CD14-positive monocyte (primary cell): Measurements from ENCODE around the gene RLF. TPM values are rescaled to one million over a fixed set of nuclear protein-coding genes. Genes with fewer than 3 reads are reported as not detected.

Experiments
- DNase-seq, 3 donors: peaks; one replicate each; pipeline ENCODE4 v3.0.0-alpha.2; 2011 to 2022
- H2AFZ ChIP-seq: 2 replicates; pipeline ENCODE4 v1.6.0; 2012; ENCODE audit warnings: mild to moderate bottlenecking, low read depth, low read length, inconsistent platforms; ENCODE audit not compliant: insufficient read depth, poor library complexity, severe bottlenecking
- H3K27ac ChIP-seq, 2 donors: 1 replicate in 1 of 2; 2 replicates in 1 of 2; pipeline ENCODE4 v1.5.1; 2012 to 2013; ENCODE audit warnings: low read length in 2 of 2, control low read depth in 1 of 2, inconsistent platforms in 1 of 2, low read depth in 1 of 2, mild to moderate bottlenecking in 1 of 2
- H3K27me3 ChIP-seq, 2 donors: one replicate each; pipeline versions ENCODE4 v1.6.0 to v1.6.1; 2011 to 2013; ENCODE audit warnings: low read length in 2 of 2; ENCODE audit not compliant: control insufficient read depth in 2 of 2, insufficient read depth in 2 of 2
- H3K36me3 ChIP-seq, 2 donors: replicated peaks in 1 of 2; 1 replicate in 1 of 2; 2 replicates in 1 of 2; pipeline versions ENCODE4 v1.5.1 to v1.6.1; 2012 to 2013; ENCODE audit warnings: low read length in 2 of 2, control low read depth in 1 of 2, inconsistent platforms in 1 of 2, mild to moderate bottlenecking in 1 of 2; ENCODE audit not compliant: insufficient read depth in 2 of 2, control insufficient read depth in 1 of 2
- H3K4me1 ChIP-seq, 2 donors: 1 replicate in 1 of 2; 2 replicates in 1 of 2; pipeline versions ENCODE4 v1.5.1 to v1.6.1; 2012 to 2013; ENCODE audit warnings: low read length in 2 of 2, control low read depth in 1 of 2, inconsistent platforms in 1 of 2, mild to moderate bottlenecking in 1 of 2, moderate library complexity in 1 of 2; ENCODE audit not compliant: insufficient read depth in 2 of 2, control insufficient read depth in 1 of 2
- H3K4me2 ChIP-seq: replicated peaks from 2 replicates; pipeline ENCODE3; 2012; ENCODE audit warnings: low read length, moderate library complexity, mild to moderate bottlenecking; ENCODE audit not compliant: poor library complexity, severe bottlenecking; ENCODE audit errors: extremely low read depth
- H3K4me3 ChIP-seq, 3 experiments: fragments of 200-600 bp in 1 of 3; sonication (generic) in 1 of 3; replicated peaks in 1 of 3; 1 replicate in 2 of 3; 2 replicates in 1 of 3; pipeline ENCODE4 v1.5.1; 2011 to 2013; ENCODE audit warnings: low read length in 3 of 3, mild to moderate bottlenecking in 3 of 3, control low read depth in 2 of 3, low read depth in 2 of 3, inconsistent platforms in 1 of 3, moderate library complexity in 1 of 3
- H3K79me2 ChIP-seq: 2 replicates; pipeline ENCODE4 v1.6.0; 2012; ENCODE audit warnings: mild to moderate bottlenecking, control low read depth, inconsistent platforms, low read length, moderate library complexity; ENCODE audit not compliant: insufficient read depth
- H3K9ac ChIP-seq: 2 replicates; pipeline ENCODE4 v1.6.0; 2017; ENCODE audit warnings: low read length, mild to moderate bottlenecking; ENCODE audit not compliant: insufficient read depth, poor library complexity, severe bottlenecking
- H3K9me3 ChIP-seq, 2 donors: replicated peaks in 1 of 2; 1 replicate in 1 of 2; 2 replicates in 1 of 2; pipeline versions ENCODE4 v1.5.1 to v1.6.1; 2012 to 2013; ENCODE audit warnings: low read length in 2 of 2, control low read depth in 1 of 2; ENCODE audit not compliant: control insufficient read depth in 1 of 2, insufficient read depth in 1 of 2
- H4K20me1 ChIP-seq: 2 replicates; pipeline ENCODE4 v1.6.0; 2012; ENCODE audit warnings: mild to moderate bottlenecking, low read length, control low read depth, moderate library complexity; ENCODE audit not compliant: insufficient read depth
- H3K27ac Mint-ChIP-seq, 7 donors: one replicate each; pipeline ENCODE4 v1.8.0; 2020; ENCODE audit warnings: mild to moderate bottlenecking in 7 of 7, mixed read lengths in 7 of 7, moderate library complexity in 6 of 7, inconsistent platforms in 2 of 7
- H3K27me3 Mint-ChIP-seq, 3 donors: one replicate each; pipeline ENCODE4 v1.8.0; 2021 to 2022; ENCODE audit warnings: low read depth in 3 of 3, mild to moderate bottlenecking in 3 of 3, mixed read lengths in 3 of 3, moderate library complexity in 3 of 3, inconsistent platforms in 1 of 3
- H3K36me3 Mint-ChIP-seq, 2 donors: one replicate each; pipeline ENCODE4 v1.8.0; 2020; ENCODE audit warnings: mixed read lengths in 2 of 2, inconsistent platforms in 1 of 2, mild to moderate bottlenecking in 1 of 2
- H3K4me1 Mint-ChIP-seq: one replicate; pipeline ENCODE4 v1.8.0; 2020; ENCODE audit warnings: mild to moderate bottlenecking, mixed read lengths
- H3K4me3 Mint-ChIP-seq, 2 donors: one replicate each; pipeline ENCODE4 v1.8.0; 2020; ENCODE audit warnings: mild to moderate bottlenecking in 2 of 2, mixed read lengths in 2 of 2, moderate library complexity in 1 of 2
- H3K9me3 Mint-ChIP-seq, 7 donors: one replicate each; pipeline ENCODE4 v1.8.0; 2020 to 2022; ENCODE audit warnings: mixed read lengths in 7 of 7, mild to moderate bottlenecking in 6 of 7, moderate library complexity in 6 of 7, inconsistent platforms in 2 of 7
- WGBS: methylation state at CpG from one replicate; pipeline ENCODE4 v1.1.5; 2013; ENCODE audit warnings: missing lambda C conversion rate; ENCODE audit not compliant: insufficient coverage; 5-methylcytosine and 5-hydroxymethylcytosine counted together
- intact Hi-C, 2 donors: fragments of 100-400 bp; cut with micrococcal nuclease; formaldehyde crosslinking; loops; one replicate each; pipeline versions ENCODE4 v1.15.0 to v1.15.1; 2023
- polyA plus RNA-seq, 3 donors: library from polyadenylated mRNA; depleted of rRNA in 1 of 3; unstranded in 2 of 3; stranded (reverse) in 1 of 3; fragments of 300-500 nt in 2 of 3; fragments of >200 nt in 1 of 3; fragmentation: Illumina TruSeq in 2 of 3; gene quantifications; 1 replicate in 2 of 3; 2 replicates in 1 of 3; pipeline ENCODE4 v1.2.3, GENCODE V29; 2012 to 2021
- TF ChIP-seq, protein P1 (sequence below): fragments of 200-600 bp; IDR thresholded peaks from one replicate; pipeline ENCODE4 v1.8.0; 2022; ENCODE audit warnings: antibody characterized with exemption, mild to moderate bottlenecking

RLF gene
- polyA plus RNA-seq, 3 donors, result 3.0 to 9.2 (median 6.2) TPM

DNA sequence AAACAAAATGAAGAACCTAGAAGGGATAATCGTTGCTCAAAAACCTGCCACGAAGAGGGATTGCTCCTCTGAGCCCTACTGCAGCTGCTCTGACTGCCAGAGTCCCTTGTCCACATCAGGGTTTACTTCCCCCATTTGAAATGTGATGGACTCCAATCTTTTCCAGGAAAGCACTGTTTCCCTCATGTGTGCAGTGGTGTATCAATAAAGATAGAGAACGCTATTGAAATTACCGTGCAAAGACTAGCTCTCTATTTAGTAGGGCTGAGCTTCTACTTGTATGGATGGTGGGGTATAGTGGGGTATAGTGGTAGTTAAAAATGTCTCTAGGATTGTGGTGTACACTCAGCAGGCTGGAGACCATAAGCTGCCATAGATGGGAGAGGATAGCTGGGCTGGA is 90.3 kb downstream of the RLF start:
- Mint-ChIP-seq H3K27ac (peak overlapping the region in 1 of 7 donors; percentile 16), H3K4me1 (peaks cover 10% of the 10 kb centered on the region), H3K4me3 (no peak overlapping the region), H3K27me3 (peaks cover 0 to 5% (median 2%) of the 10 kb centered on the region in 3 donors), H3K9me3 (no peaks in the 10 kb centered on the region), H3K36me3 (no peaks in the 10 kb centered on the region)
- DNase-seq, result no peak
- Histone ChIP-seq H3K4me3 (no peak overlapping the region), H3K9me3 (no peaks in the 10 kb centered on the region), H2AFZ (peak overlapping the region; percentile 15), H4K20me1 (no peaks in the 10 kb centered on the region), H3K9ac (no peak overlapping the region), H3K4me1 (peaks cover 0 to 2% of the 10 kb centered on the region in 2 donors), H3K36me3 (no peaks in the 10 kb centered on the region), H3K4me2 (no peak overlapping the region), H3K79me2 (peaks cover 10% of the 10 kb centered on the region), H3K27ac (no peak overlapping the region), H3K27me3 (no peaks in the 10 kb centered on the region)
- intact Hi-C loops, result loop anchor here in 1 of 2 donors (10.0 kb wide), 2 partner anchors 63 to 153 kb away; partner anchors contain the start of gene COL9A2
- TF ChIP-seq, protein P1, sequence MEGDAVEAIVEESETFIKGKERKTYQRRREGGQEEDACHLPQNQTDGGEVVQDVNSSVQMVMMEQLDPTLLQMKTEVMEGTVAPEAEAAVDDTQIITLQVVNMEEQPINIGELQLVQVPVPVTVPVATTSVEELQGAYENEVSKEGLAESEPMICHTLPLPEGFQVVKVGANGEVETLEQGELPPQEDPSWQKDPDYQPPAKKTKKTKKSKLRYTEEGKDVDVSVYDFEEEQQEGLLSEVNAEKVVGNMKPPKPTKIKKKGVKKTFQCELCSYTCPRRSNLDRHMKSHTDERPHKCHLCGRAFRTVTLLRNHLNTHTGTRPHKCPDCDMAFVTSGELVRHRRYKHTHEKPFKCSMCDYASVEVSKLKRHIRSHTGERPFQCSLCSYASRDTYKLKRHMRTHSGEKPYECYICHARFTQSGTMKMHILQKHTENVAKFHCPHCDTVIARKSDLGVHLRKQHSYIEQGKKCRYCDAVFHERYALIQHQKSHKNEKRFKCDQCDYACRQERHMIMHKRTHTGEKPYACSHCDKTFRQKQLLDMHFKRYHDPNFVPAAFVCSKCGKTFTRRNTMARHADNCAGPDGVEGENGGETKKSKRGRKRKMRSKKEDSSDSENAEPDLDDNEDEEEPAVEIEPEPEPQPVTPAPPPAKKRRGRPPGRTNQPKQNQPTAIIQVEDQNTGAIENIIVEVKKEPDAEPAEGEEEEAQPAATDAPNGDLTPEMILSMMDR, result no peak
- WGBS, result 56% methylated on average over 4 of the region's 4 CpGs

DNA sequence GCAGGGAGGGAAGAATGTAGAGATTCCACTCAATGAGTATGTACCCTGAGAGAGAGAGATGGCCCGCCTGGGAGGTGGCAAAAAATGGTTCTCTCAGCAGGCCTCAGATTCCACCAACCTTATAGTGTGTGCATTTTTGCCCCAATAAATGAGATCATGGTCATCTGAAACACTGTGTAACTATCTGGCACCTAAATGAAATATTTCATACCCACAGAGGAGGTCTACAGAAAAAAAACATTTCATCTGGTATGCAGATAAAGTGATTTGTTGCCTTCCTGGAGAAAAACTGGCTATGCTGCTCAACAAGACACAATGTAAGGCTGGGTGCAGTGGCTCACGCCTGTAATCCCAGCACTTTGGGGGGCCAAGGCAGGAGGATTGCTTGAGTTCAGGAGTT is 91.4 kb downstream of the RLF start:
- DNase-seq, result no peak
- Histone ChIP-seq H3K4me2 (no peak overlapping the region), H3K27ac (no peak overlapping the region), H3K9me3 (no peaks in the 10 kb centered on the region), H2AFZ (no peak overlapping the region), H4K20me1 (no peaks in the 10 kb centered on the region), H3K9ac (no peak overlapping the region), H3K4me1 (peaks cover 3 to 12% of the 10 kb centered on the region in 2 donors), H3K79me2 (peaks cover 18% of the 10 kb centered on the region), H3K36me3 (no peaks in the 10 kb centered on the region), H3K4me3 (no peak overlapping the region), H3K27me3 (no peaks in the 10 kb centered on the region)
- intact Hi-C loops, result loop anchor here in 1 of 2 donors (10.0 kb wide), 2 partner anchors 62 to 152 kb away; partner anchors contain the start of gene COL9A2
- TF ChIP-seq, protein P1, result no peak
- peaks cover 0 to 5% (median 2%) of the 10 kb centered on the region in 3 donors for H3K27me3 Mint-ChIP-seq
- H3K4me1 Mint-ChIP-seq, result peaks cover 13% of the 10 kb centered on the region
- 100% methylated on average over 1 of the region's 2 CpGs for WGBS
- no peaks in the 10 kb centered on the region for H3K36me3 Mint-ChIP-seq
- no peak overlapping the region for H3K4me3 Mint-ChIP-seq
- peak overlapping the region in 1 of 7 donors; percentile 5 for H3K27ac Mint-ChIP-seq
- no peaks in the 10 kb centered on the region for H3K9me3 Mint-ChIP-seq
